ENCODE results near the gene MAN1A1.

GRCh38 chr6:119148825-119149525 is 200.6 kb downstream of the MAN1A1 start:
- TF ChIP-seq CTCF (conservative IDR thresholded peaks at IDR 0.05; ENCODE audit: low read depth, low read length) (no peak), EZH2 (IDR thresholded peaks at IDR 0.05; ENCODE audit: low read length, unreplicated experiment) (no peak)

Measured in PC-3 (cell line).